ENCODE results near the gene WDR4.
"Not testable (repeated sequence)": the region's sequence is repeated elsewhere in the genome, so short reads cannot be mapped to it uniquely, and the experiment has no call there.

The WDR4 gene

DNA sequence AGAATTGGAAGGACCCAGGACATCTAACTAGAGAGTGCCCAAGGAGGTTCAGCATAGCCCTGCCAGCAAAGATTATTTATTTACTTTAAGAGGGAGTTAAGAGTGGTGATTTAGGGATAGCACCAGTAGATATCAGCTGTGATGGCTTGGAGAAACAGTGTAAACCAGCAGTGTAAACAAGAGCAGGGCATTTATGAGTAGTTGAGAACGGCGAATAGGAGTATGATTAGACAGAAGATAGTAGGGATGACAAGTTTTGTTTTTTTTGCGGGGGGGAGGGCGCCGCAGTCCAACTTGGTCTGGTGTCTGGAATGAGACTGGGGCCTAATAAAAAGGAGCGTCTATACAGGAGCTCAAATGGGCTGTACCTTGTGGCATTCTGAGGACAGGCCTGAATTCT, 77.7 kb downstream of the WDR4 start:
- not testable (repeated sequence) for H3K36me3 ChIP-seq (ENCODE audit: insufficient read depth, low read length); H3K4me1 ChIP-seq (ENCODE audit: insufficient read depth, low read length); H3K27ac ChIP-seq (ENCODE audit: low read depth, low read length); H3K4me3 ChIP-seq (ENCODE audit: low read depth in 1 of 2, low read length in 2 of 2); H3K27me3 ChIP-seq (ENCODE audit: control insufficient read depth in 1 of 2, insufficient read depth in 2 of 2, low read length in 2 of 2); H3K9me3 ChIP-seq (ENCODE audit: low read length); H3K9ac ChIP-seq (ENCODE audit: low read length)

DNA sequence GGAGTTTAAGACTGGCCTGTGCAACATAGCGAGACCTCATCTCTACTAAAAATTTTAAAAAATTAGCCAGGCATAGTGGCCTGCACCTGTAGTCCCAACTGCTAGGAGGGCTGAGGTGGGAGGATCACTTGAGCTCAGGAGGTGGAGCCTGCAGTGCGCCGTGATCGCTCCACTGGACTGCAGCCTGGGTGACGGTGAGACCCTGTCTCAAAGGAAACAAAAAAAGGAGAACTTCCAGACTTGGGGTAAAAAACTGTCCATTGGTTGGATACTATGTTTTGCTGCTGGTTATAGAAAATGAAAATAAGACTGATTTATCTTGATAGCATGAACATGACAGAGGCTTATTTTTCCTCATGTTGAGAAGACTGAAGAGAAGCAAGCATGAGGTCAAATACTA, 79.4 kb downstream of the WDR4 start:
- Histone ChIP-seq H3K36me3 (ENCODE audit: insufficient read depth, low read length) (no peaks in the 10 kb centered on the region), H3K27me3 (ENCODE audit: control insufficient read depth in 1 of 2, insufficient read depth in 2 of 2, low read length in 2 of 2) (no peaks in the 10 kb centered on the region), H3K4me3 (ENCODE audit: low read depth in 1 of 2, low read length in 2 of 2) (no peak overlapping the region), H3K4me1 (ENCODE audit: insufficient read depth, low read length) (no peaks in the 10 kb centered on the region), H3K9me3 (ENCODE audit: low read length) (no peaks in the 10 kb centered on the region), H3K9ac (ENCODE audit: low read length) (no peak overlapping the region), H3K27ac (ENCODE audit: low read depth, low read length) (no peak overlapping the region)

DNA sequence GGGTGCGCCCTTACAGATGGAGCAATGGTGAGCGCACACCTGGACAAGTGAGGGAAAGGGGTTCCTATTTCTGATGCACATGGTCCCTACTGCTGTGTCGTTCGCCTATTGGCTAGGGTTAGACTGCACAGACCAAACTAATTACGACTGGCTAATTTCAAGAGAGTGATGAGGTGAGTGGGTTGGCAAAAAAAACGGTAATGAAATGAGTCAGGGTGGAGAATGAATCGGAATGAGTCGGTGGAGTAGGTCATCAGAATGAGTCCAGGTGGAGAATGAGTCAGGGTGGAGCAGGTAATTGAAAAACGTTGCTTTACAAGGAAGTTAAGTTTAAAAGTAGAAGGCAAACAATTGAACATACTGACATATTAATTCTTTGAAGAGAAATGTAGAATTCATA, 79.8 kb downstream of the WDR4 start:
- no peak overlapping the region for H3K27ac ChIP-seq (ENCODE audit: low read depth, low read length)
- no peaks in the 10 kb centered on the region for H3K4me1 ChIP-seq (ENCODE audit: insufficient read depth, low read length)
- H3K9me3 ChIP-seq (ENCODE audit: low read length), result no peaks in the 10 kb centered on the region
- H3K27me3 ChIP-seq (ENCODE audit: control insufficient read depth in 1 of 2, insufficient read depth in 2 of 2, low read length in 2 of 2), result no peaks in the 10 kb centered on the region
- no peak overlapping the region for H3K4me3 ChIP-seq (ENCODE audit: low read depth in 1 of 2, low read length in 2 of 2)
- no peak overlapping the region for H3K9ac ChIP-seq (ENCODE audit: low read length)
- no peaks in the 10 kb centered on the region for H3K36me3 ChIP-seq (ENCODE audit: insufficient read depth, low read length)

All from muscle layer of colon (tissue), 2 donors.